K562 (cell line): ENCODE results near the gene GFI1B. TPM values are rescaled to one million over a fixed set of nuclear protein-coding genes. Genes with fewer than 3 reads are reported as not detected.
A peak's percentile ranks its signal among the peaks of the same experiment; 100 is the strongest.

Source experiments
- ATAC-seq: fragments of 200-7000 bp; cut with Tn5 transposase; 3 replicates; pipeline ENCODE4 v1.9.1; 2020; ENCODE audit warnings: moderate library complexity
- BruUV-seq: library from RNA; stranded (reverse); fragments of 400-500 nt; replicated peaks from 2 replicates; lab custom pipeline; 2021; lab: Mats Ljungman, UMichigan
- CTCF ChIA-PET: fragments of 300-600 bp; formaldehyde crosslinking; extraction: SDS; loops from one replicate; lab custom pipeline; 2021; ENCODE audit warnings: low intra/inter-chr PET ratio; lab: Yijun Ruan, JAX
- POLR2A ChIA-PET: fragments of 300-600, 350-650 bp; sonication (Branson Sonifier 250); formaldehyde crosslinking; extraction: SDS; loops from one replicate; lab custom pipeline; 2021; ENCODE audit warnings: antibody characterized with exemption, inconsistent platforms; lab: Yijun Ruan, JAX
- DNase-seq, 4 experiments: peaks; one replicate each; pipeline versions ENCODE4 v3.0.0 to v3.0.0-alpha.2; 2011 to 2018; ENCODE audit warnings: low spot score in 3 of 4, mixed read lengths in 3 of 4; ENCODE audit errors: extremely low read depth in 1 of 4
- FAIRE-seq: peaks from 2 replicates; lab custom pipeline; 2011; peaks lifted over from hg19 to GRCh38; lab: Jason Lieb, UNC
- H2AFZ ChIP-seq: 2 replicates; pipeline ENCODE4 v1.6.0; 2011; ENCODE audit warnings: low read depth, low read length, control low read depth, inconsistent platforms
- H3K27ac ChIP-seq: fragments of 200-600 bp; 3 replicates; pipeline ENCODE4 v1.8.0; 2011; ENCODE audit warnings: low read depth, mild to moderate bottlenecking, control low read depth, inconsistent platforms, low read length, moderate library complexity, mixed read lengths; ENCODE audit errors: extremely low read depth
- H3K27me3 ChIP-seq, 2 experiments: fragments of 300-600 bp in 1 of 2; 2 replicates in 1 of 2; 3 replicates in 1 of 2; pipeline versions ENCODE4 v1.6.0 to v1.8.0; 2011; ENCODE audit warnings: inconsistent platforms in 2 of 2, low read length in 2 of 2, mild to moderate bottlenecking in 1 of 2, mixed read lengths in 1 of 2, moderate library complexity in 1 of 2; ENCODE audit not compliant: control insufficient read depth in 2 of 2, insufficient read depth in 2 of 2
- H3K36me3 ChIP-seq: fragments of 300-600 bp; 3 replicates; pipeline ENCODE4 v1.8.0; 2011; ENCODE audit warnings: mild to moderate bottlenecking, low read length, inconsistent platforms; ENCODE audit not compliant: control insufficient read depth, insufficient read depth
- H3K4me1 ChIP-seq, 2 experiments: fragments of 200-600 bp in 1 of 2; replicated peaks in 1 of 2; 2 replicates in 1 of 2; 3 replicates in 1 of 2; pipeline versions ENCODE4 v1.5.1 to v1.8.0; 2011; ENCODE audit warnings: inconsistent platforms in 2 of 2, low read length in 2 of 2, mild to moderate bottlenecking in 1 of 2, mixed read lengths in 1 of 2, moderate library complexity in 1 of 2; ENCODE audit not compliant: control insufficient read depth in 2 of 2, insufficient read depth in 2 of 2
- H3K4me2 ChIP-seq: 2 replicates; pipeline ENCODE4 v1.6.1; 2011; ENCODE audit warnings: low read length, control low read depth, inconsistent platforms, mixed read lengths; ENCODE audit not compliant: insufficient read depth
- H3K4me3 ChIP-seq: fragments of 200-600 bp; sonication (generic), shearing (Covaris generic); 2 replicates; pipeline ENCODE4 v1.5.1; 2016; ENCODE audit warnings: control low read depth, inconsistent platforms
- H3K79me2 ChIP-seq: fragments of 200-600 bp; 3 replicates; pipeline ENCODE4 v1.8.0; 2011; ENCODE audit warnings: low read length, inconsistent platforms; ENCODE audit not compliant: control insufficient read depth, insufficient read depth
- H3K9ac ChIP-seq, 2 experiments: 2 replicates each; pipeline versions ENCODE4 v1.6.0 to v1.6.1; 2011; ENCODE audit warnings: low read depth in 2 of 2, low read length in 2 of 2, control low read depth in 1 of 2, inconsistent platforms in 1 of 2, mild to moderate bottlenecking in 1 of 2, mixed read lengths in 1 of 2; ENCODE audit not compliant: insufficient read depth in 1 of 2
- H3K9me1 ChIP-seq: one replicate; pipeline ENCODE4 v1.6.0; 2011; ENCODE audit warnings: inconsistent platforms, mild to moderate bottlenecking, low read length, moderate library complexity; ENCODE audit not compliant: control insufficient read depth, insufficient read depth
- H3K9me3 ChIP-seq: replicated peaks from 2 replicates; pipeline ENCODE4 v1.5.1; 2011; ENCODE audit warnings: low read depth, low read length, inconsistent platforms; ENCODE audit not compliant: control insufficient read depth, insufficient read depth
- H4K20me1 ChIP-seq: replicated peaks from 2 replicates; pipeline ENCODE4 v1.6.1; 2011; ENCODE audit warnings: low read length, inconsistent platforms, mixed read lengths; ENCODE audit not compliant: control insufficient read depth, insufficient read depth
- AFF4 ChIP-seq: sonication (generic); formaldehyde crosslinking; IDR thresholded peaks from 2 replicates; pipeline ENCODE4 v1.8.0; 2023; ENCODE audit warnings: mild to moderate bottlenecking, missing genetic modification reagents
- HMGN3 ChIP-seq: IDR thresholded peaks from 2 replicates; pipeline ENCODE4 v1.6.1; 2011; ENCODE audit warnings: borderline replicate concordance, low read depth, mild to moderate bottlenecking, mixed read lengths, low read length; ENCODE audit not compliant: insufficient read length; ENCODE audit errors: extremely low read depth
- TEAD4 ChIP-seq, 2 experiments: sonication (generic) in 1 of 2; formaldehyde crosslinking in 1 of 2; IDR thresholded peaks; 2 replicates each; pipeline versions ENCODE4 v1.6.1 to v1.8.0; 2012 to 2022; ENCODE audit warnings: borderline replicate concordance in 1 of 2, inconsistent platforms in 1 of 2, low read length in 1 of 2, mild to moderate bottlenecking in 1 of 2, missing genetic modification reagents in 1 of 2
- ZKSCAN1 ChIP-seq: fragments of 150-350 bp; IDR thresholded peaks from 2 replicates; pipeline ENCODE4 v1.6.1; 2016; ENCODE audit warnings: low read depth, low read length
- ZNF445 ChIP-seq: fragments of 250-450 bp; sonication (Bioruptor Pico); IDR thresholded peaks from 2 replicates; pipeline ENCODE4 v1.4.0; 2020; ENCODE audit warnings: low read depth, mild to moderate bottlenecking, moderate library complexity
- WGBS: fragments of 100-300 bp; shearing (Covaris generic); methylation state at CpG from one replicate; pipeline ENCODE4 v1.1.6; 2016; ENCODE audit warnings: low coverage, mixed read lengths; ENCODE audit not compliant: insufficient coverage; ENCODE audit errors: missing lambda C conversion rate; 5-methylcytosine and 5-hydroxymethylcytosine counted together
- in situ Hi-C: fragments of 300-500 bp; cut with MboI; formaldehyde crosslinking; loops from 4 replicates; pipeline ENCODE4 v1.15.0; 2018; ENCODE audit warnings: inconsistent platforms, mixed read lengths
- intact Hi-C: fragments of 100-400 bp; cut with micrococcal nuclease; formaldehyde crosslinking; loops from 2 replicates; pipeline ENCODE4 v1.14.2; 2022
- polyA plus RNA-seq, 8 experiments: library from polyadenylated mRNA; depleted of rRNA in 4 of 8; stranded (reverse) in 5 of 8; unstranded in 3 of 8; fragments of >200 nt; fragmentation: Nextera tagmentation in 2 of 8; fragmentation: Illumina TruSeq in 1 of 8; extraction: Ambion mirVana in 2 of 8; extraction: Trizol in 1 of 8; gene quantifications; 2 replicates each; pipeline versions ENCODE4 v1.2.1 to v1.2.3, GENCODE V29; 2011 to 2014; ENCODE audit warnings: inconsistent platforms in 1 of 8, missing spikeins in 1 of 8
- total RNA-seq, 7 experiments: library from RNA; depleted of rRNA in 6 of 7; stranded (reverse); fragments of >200 nt in 6 of 7; fragmentation: Illumina TruSeq in 2 of 7; extraction: Trizol in 2 of 7; gene quantifications; 2 replicates each; pipeline versions ENCODE4 v1.2.1 to v1.2.3, GENCODE V29; 2011 to 2021; ENCODE audit warnings: low replicate concordance in 1 of 7

Gene GFI1B
- total and polyA plus RNA-seq, 9 of the 15 experiments (the other 6 are each of a cell fraction or from before 2014, with no cell fraction given): 8.0 to 75.7 (median 34.5) TPM

DNA sequence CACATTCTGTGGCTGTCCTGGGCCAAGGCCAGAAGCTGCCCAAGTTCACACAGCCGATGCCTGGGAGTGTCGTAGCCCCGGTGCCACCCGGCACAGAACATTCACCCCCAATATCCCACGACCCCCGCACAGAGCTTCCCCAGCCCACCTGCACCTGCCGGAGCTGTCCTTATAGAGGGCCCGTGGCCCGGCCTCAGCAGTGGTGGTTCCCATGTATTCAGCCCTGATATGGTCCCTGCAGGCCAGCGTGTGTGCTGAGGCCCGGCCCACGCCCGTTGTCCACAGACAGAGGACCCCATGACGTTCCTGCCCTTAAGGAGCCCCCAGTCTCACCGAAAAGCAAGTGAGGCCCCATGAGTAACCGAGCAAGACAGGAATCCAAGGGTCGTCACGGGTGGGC, 5.3 kb upstream of the GFI1B start:
- peak overlapping the region; percentile 67; the same call in 1 of the 2 replicates for H2AFZ ChIP-seq
- FAIRE-seq: no peak
- DNase-seq: no peak
- no TSS peak for BruUV-seq
- ATAC-seq: peak; percentile 4; the same call in 1 of the 3 replicates
- TF ChIP-seq HMGN3 (peak; percentile 20), ZKSCAN1 (no peak)
- H3K79me2 ChIP-seq: no peaks in the 10 kb centered on the region
- ChIA-PET CTCF (interaction anchor here (0.6 kb wide), 1 partner anchor 165 kb away, joined by 4 read pairs; no protein-coding TSS in a partner anchor), POLR2A (interaction anchor here (0.6 kb wide), 2 partner anchors 49 to 476 kb away, joined by 4 read pairs; no protein-coding TSS in a partner anchor)
- peaks cover 9 to 26% of the 10 kb centered on the region in 2 experiments for H3K4me1 ChIP-seq
- no peaks in the 10 kb centered on the region for H3K9me3 ChIP-seq
- H3K4me2 ChIP-seq: no peak overlapping the region
- no peaks in the 10 kb centered on the region for H4K20me1 ChIP-seq
- no peak overlapping the region for H3K4me3 ChIP-seq
- H3K9me1 ChIP-seq: no peaks in the 10 kb centered on the region
- peak overlapping the region in 1 of 2 experiments; percentile 77; a peak in 2 of 4 replicates for H3K9ac ChIP-seq
- WGBS: 54% methylated on average over 17 of the region's 18 CpGs
- H3K27me3 ChIP-seq: no peaks in the 10 kb centered on the region
- in situ Hi-C loops (no loop called here), intact Hi-C loops (loop anchor here (10.0 kb wide), 2 partner anchors 68 to 468 kb away; no protein-coding TSS in a partner anchor)
- no peak overlapping the region for H3K27ac ChIP-seq
- H3K36me3 ChIP-seq: no peaks in the 10 kb centered on the region

GRCh38 chr9:132973713-132974112, 4.8 kb upstream of the GFI1B start:
- CTCF ChIA-PET: interaction anchor here (0.6 kb wide), 2 partner anchors 166 to 173 kb away, joined by 4 read pairs; no protein-coding TSS in a partner anchor
- DNase-seq: peak; percentile 61 to 87 (median 72)
- intact Hi-C loops: loop anchor here (10.0 kb wide), 2 partner anchors 69 to 469 kb away; no protein-coding TSS in a partner anchor
- TF ChIP-seq AFF4: no peak
- no peak for TF ChIP-seq TEAD4 (IDR thresholded peaks at IDR 0.05; ENCODE audit: low read length)
- no peak for TF ChIP-seq TEAD4 (CRISPR knock-in tag; IDR thresholded peaks at IDR 0.05; ENCODE audit: borderline replicate concordance)
- TF ChIP-seq ZNF445 (CRISPR knock-in tag): no peak

More at GRCh38 chr9:132973713-132974112, 4.8 kb upstream of the GFI1B start:
- Histone ChIP-seq H3K9me1 (no peaks in the 10 kb centered on the region), H3K9ac (no peak overlapping the region), H3K79me2 (peaks cover 4% of the 10 kb centered on the region), H4K20me1 (no peaks in the 10 kb centered on the region), H3K4me2 (no peak overlapping the region), H3K27ac (no peak overlapping the region), H2AFZ (peak overlapping the region; percentile 55; the same call in 1 of the 2 replicates), H3K4me3 (no peak overlapping the region), H3K36me3 (no peaks in the 10 kb centered on the region), H3K9me3 (no peaks in the 10 kb centered on the region), H3K4me1 (peaks cover 12 to 29% of the 10 kb centered on the region in 2 experiments), H3K27me3 (no peaks in the 10 kb centered on the region)
- POLR2A ChIA-PET: interaction anchor here (0.6 kb wide), 1 partner anchor 477 kb away, joined by 4 read pairs; no protein-coding TSS in a partner anchor
- FAIRE-seq: peak; percentile 70
- in situ Hi-C loops: no loop called here
- WGBS: 65% methylated on average over 5 of the region's 5 CpGs
- peak; percentile 68 for ATAC-seq
- BruUV-seq: no TSS peak
